Thyroid gland (tissue), 4 donors: ENCODE data around the gene MARVELD1.

Experiments
- POLR2A ChIP-seq, 2 donors: fragments of 450-650 bp; IDR thresholded peaks; one replicate each; pipeline ENCODE4 v1.6.1; 2017; ENCODE audit warnings: antibody characterized with exemption in 2 of 2, mild to moderate bottlenecking in 2 of 2, moderate library complexity in 1 of 2
- TF ChIP-seq, protein P1 (sequence below), 6 experiments: fragments of 200-600 bp in 3 of 6; fragments of 450-650 bp in 3 of 6; sonication (generic) in 3 of 6; IDR thresholded peaks; one replicate each; pipeline ENCODE4 v1.5.1; 2016 to 2019; ENCODE audit warnings: antibody characterized with exemption in 6 of 6, mild to moderate bottlenecking in 2 of 6, inconsistent platforms in 1 of 6, moderate library complexity in 1 of 6

DNA sequence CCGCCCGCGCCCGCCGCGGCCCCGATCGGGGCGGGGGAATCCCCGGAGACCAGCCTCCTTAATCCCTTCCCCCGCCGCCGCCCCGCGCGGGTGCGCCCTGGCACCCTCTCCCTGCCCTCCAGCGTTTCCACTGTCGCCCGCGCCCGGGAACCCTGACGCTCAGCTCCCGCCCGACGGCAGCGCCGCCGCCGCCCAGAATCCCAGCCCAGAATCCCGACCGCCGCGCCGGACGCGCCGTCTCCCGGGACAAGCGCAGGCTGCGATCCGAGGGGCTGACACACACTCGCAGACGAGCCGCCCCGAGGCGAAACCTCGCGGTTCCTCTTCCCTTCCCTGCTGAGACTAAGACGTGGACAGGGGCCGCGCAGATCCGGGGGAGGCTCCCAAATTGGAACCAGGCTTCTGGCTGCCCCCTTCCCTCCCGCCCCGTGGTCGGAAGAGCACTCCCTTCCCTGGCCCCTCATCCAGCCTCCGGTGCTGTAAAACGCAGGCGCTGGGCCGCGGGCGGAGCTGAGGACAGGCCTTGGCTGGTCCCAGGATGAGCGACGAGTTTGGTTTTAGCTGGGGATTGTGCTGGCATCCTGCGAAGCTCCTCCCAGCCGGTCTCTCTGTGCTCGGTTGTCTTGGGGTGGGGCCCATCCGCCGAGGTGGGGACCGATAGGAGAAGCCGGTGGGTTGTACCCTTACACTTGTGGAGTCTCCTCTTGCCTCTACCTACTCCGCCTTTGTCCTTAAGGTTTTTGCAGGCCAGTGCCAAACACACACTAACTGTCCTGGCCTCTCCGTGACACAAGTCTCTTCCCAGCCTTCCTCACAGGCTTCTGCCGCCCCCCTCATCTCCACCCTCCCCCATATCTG, 1.1 kb downstream of the MARVELD1 start:
- TF ChIP-seq, protein P1, sequence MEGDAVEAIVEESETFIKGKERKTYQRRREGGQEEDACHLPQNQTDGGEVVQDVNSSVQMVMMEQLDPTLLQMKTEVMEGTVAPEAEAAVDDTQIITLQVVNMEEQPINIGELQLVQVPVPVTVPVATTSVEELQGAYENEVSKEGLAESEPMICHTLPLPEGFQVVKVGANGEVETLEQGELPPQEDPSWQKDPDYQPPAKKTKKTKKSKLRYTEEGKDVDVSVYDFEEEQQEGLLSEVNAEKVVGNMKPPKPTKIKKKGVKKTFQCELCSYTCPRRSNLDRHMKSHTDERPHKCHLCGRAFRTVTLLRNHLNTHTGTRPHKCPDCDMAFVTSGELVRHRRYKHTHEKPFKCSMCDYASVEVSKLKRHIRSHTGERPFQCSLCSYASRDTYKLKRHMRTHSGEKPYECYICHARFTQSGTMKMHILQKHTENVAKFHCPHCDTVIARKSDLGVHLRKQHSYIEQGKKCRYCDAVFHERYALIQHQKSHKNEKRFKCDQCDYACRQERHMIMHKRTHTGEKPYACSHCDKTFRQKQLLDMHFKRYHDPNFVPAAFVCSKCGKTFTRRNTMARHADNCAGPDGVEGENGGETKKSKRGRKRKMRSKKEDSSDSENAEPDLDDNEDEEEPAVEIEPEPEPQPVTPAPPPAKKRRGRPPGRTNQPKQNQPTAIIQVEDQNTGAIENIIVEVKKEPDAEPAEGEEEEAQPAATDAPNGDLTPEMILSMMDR (IDR thresholded peaks at IDR 0.05) = no peak
- TF ChIP-seq POLR2A (IDR thresholded peaks at IDR 0.05) = no peak
